Keratinocyte (primary cell): ENCODE measurements around the gene SIGLEC1. TPM values are rescaled to one million over a fixed set of nuclear protein-coding genes. Genes with fewer than 3 reads are reported as not detected.

Experiments used
- DNase-seq: peaks from one replicate; pipeline ENCODE4 v3.0.0-alpha.2; 2011; ENCODE audit warnings: low read depth, missing footprints, low spot score
- FAIRE-seq: peaks from 2 replicates; lab custom pipeline; 2011; peaks lifted over from hg19 to GRCh38; lab: Jason Lieb, UNC
- H2AFZ ChIP-seq: 2 replicates; pipeline ENCODE4 v1.6.0; 2012; ENCODE audit warnings: low read length, control low read depth, inconsistent platforms; ENCODE audit not compliant: control insufficient read depth
- H3K27ac ChIP-seq: 2 replicates; pipeline ENCODE4 v1.5.1; 2011; ENCODE audit warnings: low read length; ENCODE audit not compliant: control insufficient read depth, insufficient read depth
- H3K27me3 ChIP-seq: 3 replicates; pipeline ENCODE4 v1.6.0; 2011; ENCODE audit warnings: low read length; ENCODE audit not compliant: control insufficient read depth, insufficient read depth; ENCODE audit errors: extremely low read depth
- H3K36me3 ChIP-seq, 2 experiments: 2 replicates in 1 of 2; 3 replicates in 1 of 2; pipeline ENCODE4 v1.5.1; 2011; ENCODE audit warnings: low read length in 2 of 2, mild to moderate bottlenecking in 1 of 2; ENCODE audit not compliant: control insufficient read depth in 2 of 2, insufficient read depth in 2 of 2; ENCODE audit errors: extremely low read depth in 1 of 2
- H3K4me1 ChIP-seq: 3 replicates; pipeline ENCODE4 v1.5.1; 2011; ENCODE audit warnings: low read length; ENCODE audit not compliant: control insufficient read depth, insufficient read depth; ENCODE audit errors: extremely low read depth
- H3K4me2 ChIP-seq: 3 replicates; pipeline ENCODE4 v1.6.0; 2011; ENCODE audit warnings: low read depth, low read length; ENCODE audit not compliant: control insufficient read depth, insufficient read depth; ENCODE audit errors: extremely low read depth
- H3K4me3 ChIP-seq, 3 experiments: fragments of 200-600 bp in 1 of 3; sonication (generic) in 1 of 3; 2 replicates in 2 of 3; 3 replicates in 1 of 3; pipeline ENCODE4 v1.5.1; 2011 to 2016; ENCODE audit warnings: low read length in 3 of 3, mild to moderate bottlenecking in 3 of 3, control low read depth in 2 of 3, inconsistent platforms in 1 of 3, low read depth in 1 of 3, mixed read lengths in 1 of 3, mixed run types in 1 of 3, moderate library complexity in 1 of 3; ENCODE audit not compliant: control insufficient read depth in 2 of 3, insufficient read depth in 2 of 3; ENCODE audit errors: extremely low read depth in 1 of 3
- H3K79me2 ChIP-seq: 2 replicates; pipeline ENCODE4 v1.6.0; 2012; ENCODE audit warnings: low read length; ENCODE audit not compliant: control insufficient read depth, insufficient read depth
- H3K9ac ChIP-seq: 3 replicates; pipeline ENCODE4 v1.6.0; 2011; ENCODE audit warnings: low read length; ENCODE audit not compliant: control insufficient read depth, insufficient read depth; ENCODE audit errors: extremely low read depth
- H3K9me1 ChIP-seq: 3 replicates; pipeline ENCODE4 v1.6.0; 2011; ENCODE audit warnings: low read length; ENCODE audit not compliant: control insufficient read depth, insufficient read depth; ENCODE audit errors: extremely low read depth
- H3K9me3 ChIP-seq: 2 replicates; pipeline ENCODE4 v1.5.1; 2012; ENCODE audit warnings: low read depth, low read length; ENCODE audit not compliant: control insufficient read depth
- H4K20me1 ChIP-seq: 3 replicates; pipeline ENCODE4 v1.6.0; 2011; ENCODE audit warnings: low read length; ENCODE audit not compliant: control insufficient read depth, insufficient read depth; ENCODE audit errors: extremely low read depth
- CTCF ChIP-seq, 3 experiments: IDR thresholded peaks in 1 of 3; conservative IDR thresholded peaks in 1 of 3; optimal IDR thresholded peaks in 1 of 3; 2 replicates in 2 of 3; 3 replicates in 1 of 3; pipeline versions ENCODE3 to v1.5.1; 2011; ENCODE audit warnings: low read length in 3 of 3, mild to moderate bottlenecking in 3 of 3, moderate library complexity in 2 of 3, control low read depth in 1 of 3, inconsistent platforms in 1 of 3; ENCODE audit not compliant: insufficient read depth in 2 of 3; ENCODE audit errors: extremely low read depth in 1 of 3
- EZH2 ChIP-seq: IDR thresholded peaks from one replicate; pipeline ENCODE4 v1.6.1; 2012; ENCODE audit warnings: inconsistent platforms, mild to moderate bottlenecking, low read length, moderate library complexity
- dilution Hi-C: fragments of 300-500 bp; cut with MboI; formaldehyde crosslinking; loops from one replicate; pipeline ENCODE4 v1.7.0; 2020; ENCODE audit warnings: low sequenced_read_pairs; ENCODE audit not compliant: extremely low pct_ligation_motif_present
- polyA plus RNA-seq, 5 experiments: library from polyadenylated mRNA; depleted of rRNA in 3 of 5; stranded (reverse) in 3 of 5; stranded (forward) in 1 of 5; unstranded in 1 of 5; fragments of >200 nt; gene quantifications; 1 replicate in 1 of 5; 2 replicates in 3 of 5; 3 replicates in 1 of 5; pipeline versions ENCODE4 v1.2.1 to v1.2.3, GENCODE V29; 2011 to 2012; ENCODE audit warnings: missing spikeins in 2 of 5, low read depth in 1 of 5, low replicate concordance in 1 of 5

The SIGLEC1 gene
- polyA plus RNA-seq, 1 donor (not counting 4 experiments of a cell fraction or from before 2014, with no cell fraction given): not detected

DNA sequence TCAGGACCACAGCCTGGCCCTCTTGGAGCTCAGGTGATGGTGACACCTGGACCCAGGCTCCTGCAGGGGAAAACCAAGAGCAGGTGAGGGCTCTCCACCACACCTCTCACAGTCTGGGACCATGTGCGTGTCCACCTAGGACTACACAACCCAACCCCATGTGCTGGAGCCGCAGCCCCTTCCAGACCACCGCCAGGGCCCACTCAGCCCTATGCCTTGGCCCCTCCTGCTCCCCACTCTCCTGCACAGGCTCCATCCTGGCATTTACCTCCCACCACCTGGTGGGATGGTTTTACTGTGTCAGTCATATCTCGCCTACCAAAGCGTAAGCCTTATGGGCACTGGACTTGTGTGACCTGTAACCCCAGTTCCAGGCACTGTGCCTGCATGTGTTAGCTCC lies 17.5 kb downstream of the SIGLEC1 start:
- dilution Hi-C loops: no loop called here
- Histone ChIP-seq H3K4me3 (no peak overlapping the region), H3K9me3 (no peaks in the 10 kb centered on the region), H3K9ac (no peak overlapping the region), H3K27me3 (no peaks in the 10 kb centered on the region), H3K36me3 (no peaks in the 10 kb centered on the region), H3K79me2 (no peaks in the 10 kb centered on the region), H3K27ac (no peak overlapping the region), H3K4me1 (no peaks in the 10 kb centered on the region), H4K20me1 (no peaks in the 10 kb centered on the region), H3K4me2 (no peak overlapping the region), H3K9me1 (no peaks in the 10 kb centered on the region), H2AFZ (no peak overlapping the region)
- FAIRE-seq: no peak
- TF ChIP-seq CTCF (optimal IDR thresholded peaks at IDR 0.05 in 1 of 3, IDR thresholded peaks at IDR 0.05 in 1 of 3, conservative IDR thresholded peaks at IDR 0.05 in 1 of 3; ENCODE audit: extremely low read depth in 1 of 3, insufficient read depth in 2 of 3, low read length in 3 of 3): no peak
- TF ChIP-seq EZH2: no peak
- DNase-seq: no peak

- no peak overlapping the region for H3K4me2 ChIP-seq
- H3K4me3 ChIP-seq: no peak overlapping the region
- no peaks in the 10 kb centered on the region for H3K9me1 ChIP-seq
- H3K9me3 ChIP-seq: no peaks in the 10 kb centered on the region
- no peaks in the 10 kb centered on the region for H3K36me3 ChIP-seq
- DNase-seq: no peak
- no peak for TF ChIP-seq CTCF (optimal IDR thresholded peaks at IDR 0.05 in 1 of 3, IDR thresholded peaks at IDR 0.05 in 1 of 3, conservative IDR thresholded peaks at IDR 0.05 in 1 of 3; ENCODE audit: extremely low read depth in 1 of 3, insufficient read depth in 2 of 3, low read length in 3 of 3)
- no peak for TF ChIP-seq EZH2
- no peaks in the 10 kb centered on the region for H3K27me3 ChIP-seq
- FAIRE-seq: no peak
- no peaks in the 10 kb centered on the region for H3K4me1 ChIP-seq
- no peak overlapping the region for H3K27ac ChIP-seq
- no peak overlapping the region for H2AFZ ChIP-seq
- H3K79me2 ChIP-seq: no peaks in the 10 kb centered on the region
- dilution Hi-C loops: no loop called here
- no peak overlapping the region for H3K9ac ChIP-seq
- no peaks in the 10 kb centered on the region for H4K20me1 ChIP-seq
Observed at GRCh38 chr20:3693376-3693775, 19.0 kb downstream of the SIGLEC1 start.
